CD1c-positive myeloid dendritic cell (primary cell): ENCODE measurements around the gene USP46.
A peak's percentile ranks its signal among the peaks of the same experiment; 100 is the strongest.

Experiments
- DNase-seq: peaks from one replicate; pipeline ENCODE4 v3.0.0-alpha.2; 2016; ENCODE audit errors: extremely low spot score

The USP46 gene

GRCh38 chr4:52659001-52659721 is at the start of gene USP46:
Gene USP46, minus strand, starts transcription at chr4:52659301. Its CDS starts 151 bp downstream, at chr4:52659150.
- peak; percentile 69 for DNase-seq

GRCh38 chr4:52704661-52705060 is 45.6 kb upstream of the USP46 start:
- no peak for DNase-seq

DNA sequence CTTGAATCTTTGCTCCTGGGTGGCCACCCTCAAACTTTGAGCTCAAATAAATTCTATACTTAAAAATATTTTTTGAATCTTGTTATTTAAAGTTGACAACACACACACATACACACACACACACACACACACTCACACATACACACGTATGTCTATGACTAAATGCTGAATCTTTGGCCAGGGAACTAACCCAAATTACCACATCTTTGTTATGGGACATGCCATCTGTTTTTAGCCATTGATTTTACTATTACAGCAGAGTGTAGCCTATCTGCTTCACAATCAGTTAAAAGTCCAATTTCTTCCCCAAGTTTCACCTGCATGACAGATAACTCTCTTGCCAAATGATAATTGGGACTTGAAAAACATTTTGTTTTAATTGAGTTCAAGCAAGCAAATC is 45.0 kb upstream of the USP46 start:
- DNase-seq = no peak

DNA sequence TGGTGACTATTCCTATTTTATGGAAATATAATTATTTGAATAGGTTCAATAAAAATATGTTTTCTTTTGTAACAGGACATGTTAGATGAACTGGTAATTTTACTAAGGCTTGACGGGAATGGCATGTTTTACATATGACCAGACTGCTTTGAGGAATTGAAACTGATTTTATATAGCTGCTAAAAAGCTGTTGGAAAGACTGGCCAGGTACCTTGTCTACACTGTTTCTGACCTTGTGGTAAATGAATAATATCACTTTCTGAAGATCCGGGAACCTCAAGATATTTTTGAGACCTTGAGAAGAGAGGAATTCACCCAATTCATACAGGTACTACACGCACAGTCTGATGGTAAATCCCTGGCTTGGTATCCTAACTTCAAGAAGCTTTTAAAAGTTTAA is 42.1 kb upstream of the USP46 start:
- DNase-seq = no peak

DNA sequence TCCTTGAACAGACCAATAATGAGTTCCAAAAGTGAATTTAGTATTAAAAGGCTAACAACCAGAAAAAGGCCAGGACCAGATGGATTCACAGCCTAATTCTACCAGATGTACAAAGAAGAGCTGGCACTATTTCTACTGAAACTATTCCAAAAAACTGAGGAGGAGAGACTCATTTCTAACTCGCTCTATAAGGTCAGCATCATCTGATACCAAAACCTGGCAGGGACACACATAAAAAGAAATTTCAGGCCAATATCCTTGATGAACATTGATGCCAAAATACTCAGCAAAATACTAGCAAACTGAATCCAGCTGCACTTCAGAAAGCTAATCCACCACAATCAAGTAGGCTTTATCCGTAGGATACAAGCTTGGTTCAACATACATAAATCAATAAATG is 35.8 kb upstream of the USP46 start:
- no peak for DNase-seq

DNA sequence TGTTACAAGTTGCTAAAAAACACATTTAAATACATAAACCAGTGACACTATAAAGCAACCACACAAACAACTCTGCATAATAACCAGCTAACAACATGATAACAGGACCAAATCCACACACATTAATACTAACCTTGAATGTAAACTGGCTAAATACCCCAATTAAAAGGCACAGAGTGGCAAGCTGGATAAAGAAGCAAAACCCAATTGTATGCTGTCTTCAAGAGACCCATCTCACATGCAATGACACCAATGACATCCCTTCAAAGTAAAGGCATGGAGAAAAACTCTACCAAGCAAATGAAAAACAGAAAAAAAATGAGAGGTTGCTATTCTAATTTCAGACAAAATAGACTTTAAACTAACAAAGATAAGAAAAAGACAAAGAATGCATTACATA is 34.4 kb upstream of the USP46 start:
- no peak for DNase-seq

DNA sequence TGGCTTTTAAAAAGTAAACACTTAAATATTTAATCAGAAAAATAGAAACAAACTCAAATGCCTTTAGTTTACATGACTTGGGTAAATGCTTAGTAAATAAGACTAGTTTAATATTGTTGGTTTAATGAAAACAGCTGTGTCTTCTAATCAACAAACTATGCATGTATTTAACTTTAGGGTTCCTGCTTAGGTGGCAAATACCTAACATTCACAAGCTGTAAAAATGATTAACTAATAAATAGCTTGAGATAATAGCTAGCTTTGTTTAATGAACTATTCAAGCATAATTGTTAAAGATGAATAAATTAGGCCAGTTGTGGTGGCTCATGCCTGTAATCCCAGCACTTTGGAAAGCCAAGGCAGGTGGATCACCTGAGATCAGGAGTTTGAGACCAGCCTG is 30.0 kb upstream of the USP46 start:
- DNase-seq = no peak

DNA sequence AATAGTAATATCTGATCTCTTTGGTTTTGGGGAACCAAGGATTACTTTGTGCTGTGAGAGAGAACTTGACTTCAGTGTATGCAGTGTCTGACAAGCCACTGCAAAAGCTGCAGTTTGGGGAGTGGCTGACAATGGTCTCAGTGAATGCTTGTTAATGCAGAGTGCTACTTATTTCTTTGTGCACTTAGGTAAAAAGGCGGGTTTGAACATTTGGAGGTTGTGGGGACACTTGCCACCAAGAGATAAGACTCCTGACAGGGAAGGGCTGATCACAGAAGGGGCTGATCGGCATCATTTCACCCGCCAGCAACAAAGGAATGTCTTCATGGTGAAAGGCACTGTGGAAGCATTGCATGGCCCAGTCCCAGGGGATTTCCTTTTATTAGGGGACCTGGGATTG is 28.6 kb upstream of the USP46 start:
- no peak for DNase-seq

DNA sequence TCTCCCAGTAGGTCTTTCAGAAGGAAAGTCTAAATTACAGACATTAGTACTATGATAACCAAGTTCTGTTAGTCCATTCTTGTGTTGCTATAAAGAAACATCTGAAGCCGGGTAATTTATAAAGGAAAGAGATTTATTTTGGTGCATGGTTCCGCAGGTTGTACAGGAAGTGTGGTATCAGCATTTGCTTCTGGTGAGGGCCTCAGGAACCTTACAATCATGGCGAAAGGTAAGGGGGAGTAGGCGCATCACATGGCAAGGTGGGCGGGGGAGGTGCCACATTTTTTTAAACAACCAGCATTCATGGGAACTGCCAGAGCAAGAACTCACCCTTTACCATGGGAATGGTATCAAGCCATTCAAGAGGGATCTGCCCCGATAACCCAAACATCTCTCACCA is 26.2 kb upstream of the USP46 start:
- no peak for DNase-seq

DNA sequence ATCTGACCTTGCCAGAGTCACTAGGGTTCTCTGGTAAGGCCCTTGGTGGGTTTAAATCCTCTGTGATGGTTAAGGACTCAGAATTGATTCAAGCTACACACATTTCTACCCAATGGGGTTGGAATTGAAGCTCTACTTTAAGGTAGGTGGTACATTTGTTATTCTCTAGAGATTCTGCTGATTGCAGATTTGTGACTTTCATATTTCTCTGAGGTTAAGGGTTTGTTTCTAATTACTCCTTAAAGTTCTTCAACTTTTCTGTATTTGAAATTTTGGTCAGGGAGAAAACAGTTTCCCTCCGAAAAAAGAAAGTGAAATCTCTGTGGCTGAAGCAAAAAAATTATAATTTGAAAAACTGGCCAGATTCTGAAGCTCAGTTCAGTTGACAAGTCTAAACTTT is 25.8 kb upstream of the USP46 start:
- DNase-seq = no peak

DNA sequence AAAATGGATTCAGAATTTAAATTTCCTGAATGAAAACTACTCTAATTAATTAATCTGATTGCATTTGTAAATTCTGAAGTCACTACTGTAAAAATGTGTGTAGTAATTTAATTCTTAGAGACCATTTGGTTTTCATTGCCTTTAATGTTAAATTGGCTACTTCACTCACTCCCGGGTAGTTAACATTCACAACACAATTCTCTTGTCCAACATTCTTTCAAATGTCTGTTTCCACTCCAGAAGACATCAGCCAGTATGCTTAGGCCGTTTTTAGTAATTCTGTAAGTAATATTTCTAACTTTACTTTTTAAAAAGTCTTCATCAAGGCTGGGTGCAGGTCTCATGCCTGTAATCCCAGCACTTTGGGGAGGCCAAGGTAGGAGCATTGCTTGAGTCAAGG is 21.3 kb upstream of the USP46 start:
- DNase-seq = no peak

GRCh38 chr4:52676536-52676935 is 17.4 kb upstream of the USP46 start:
- no peak for DNase-seq

- DNase-seq = no peak
Observed at GRCh38 chr4:52675111-52675510, 16.0 kb upstream of the USP46 start.

- DNase-seq = no peak
Observed at GRCh38 chr4:52670739-52671138, 11.6 kb upstream of the USP46 start.

DNA sequence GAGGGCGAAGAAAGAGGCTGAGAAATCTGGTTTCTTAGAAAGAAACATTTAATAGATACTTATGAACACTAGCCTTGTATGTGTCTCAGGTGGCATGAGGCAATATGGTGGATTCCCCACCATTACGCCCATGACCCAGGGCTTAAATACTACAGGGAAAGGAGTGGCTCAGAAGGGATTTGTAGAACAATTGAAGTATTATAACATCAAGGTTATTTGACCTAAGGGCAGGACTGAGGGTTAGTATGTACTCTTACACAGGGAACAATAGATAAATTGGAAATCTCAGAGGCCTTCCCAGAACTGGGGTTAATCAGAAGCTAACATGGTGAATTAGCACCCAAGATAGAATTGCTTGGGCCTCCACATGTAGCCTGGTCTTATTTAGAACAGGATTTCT is 11.0 kb upstream of the USP46 start:
- DNase-seq = no peak

GRCh38 chr4:52665592-52665991 is 6.5 kb upstream of the USP46 start:
- DNase-seq = no peak

DNA sequence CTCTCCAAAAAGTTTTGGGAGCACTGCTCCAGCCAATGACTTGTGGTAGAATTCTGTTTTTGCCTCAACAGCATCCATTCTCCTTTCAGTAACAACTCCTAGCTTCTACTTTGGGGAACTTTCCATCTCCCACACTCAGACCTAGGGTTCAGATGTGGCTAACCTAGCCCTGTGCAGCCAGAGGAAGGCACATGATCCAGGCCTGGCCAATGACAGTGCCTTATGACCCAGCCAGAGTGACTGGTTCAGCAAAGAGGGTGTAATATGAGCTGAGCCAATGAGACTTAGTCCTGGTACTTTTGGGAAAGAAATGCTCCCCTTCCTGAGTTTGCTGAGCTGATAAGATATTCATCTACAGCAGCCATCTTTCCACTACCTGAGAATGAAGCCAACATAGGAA is 5.4 kb upstream of the USP46 start:
- DNase-seq = no peak

DNA sequence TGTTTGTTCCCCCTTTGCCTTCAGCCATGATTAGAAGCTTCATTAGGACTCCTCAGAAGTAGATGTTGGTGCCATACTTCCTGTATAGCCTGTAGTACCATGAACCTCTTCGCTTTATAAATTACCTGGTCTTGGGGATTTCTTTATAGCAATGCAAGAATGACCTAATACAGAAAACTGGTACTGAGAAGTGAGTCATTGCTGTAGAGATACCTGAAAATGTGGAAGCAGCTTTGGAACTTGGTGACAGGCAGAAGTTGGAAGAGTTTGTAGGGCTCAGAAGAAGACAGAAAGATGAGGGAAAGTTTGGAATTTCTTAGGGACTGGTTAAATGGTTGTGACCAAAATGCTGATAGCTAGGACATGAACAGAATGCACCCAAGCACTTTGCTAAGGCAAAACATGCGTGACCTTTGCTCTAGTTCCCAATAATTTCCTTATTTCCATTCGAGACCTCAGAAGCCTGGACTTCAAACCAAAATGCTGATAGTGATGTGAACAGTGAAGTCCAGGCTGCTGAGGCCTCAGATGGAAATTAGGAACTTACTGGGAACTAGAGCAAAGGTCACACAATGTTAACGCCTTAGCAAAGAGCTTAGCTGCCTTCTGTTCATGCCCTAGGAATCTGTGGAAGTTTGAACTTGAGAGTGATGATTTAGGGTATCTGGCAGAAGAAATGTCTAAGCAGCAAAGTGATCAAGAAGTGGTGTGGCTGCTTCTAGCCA is 3.0 kb upstream of the USP46 start:
- no peak for DNase-seq

- no peak for DNase-seq
Observed at GRCh38 chr4:52660643-52661042, 1.5 kb upstream of the USP46 start.

- peak; percentile 24 for DNase-seq
Observed at GRCh38 chr4:52659722-52660261, 691 bp upstream of the USP46 start.

- no peak for DNase-seq
Observed at GRCh38 chr4:52658641-52659000, 480 bp downstream of the USP46 start.

DNA sequence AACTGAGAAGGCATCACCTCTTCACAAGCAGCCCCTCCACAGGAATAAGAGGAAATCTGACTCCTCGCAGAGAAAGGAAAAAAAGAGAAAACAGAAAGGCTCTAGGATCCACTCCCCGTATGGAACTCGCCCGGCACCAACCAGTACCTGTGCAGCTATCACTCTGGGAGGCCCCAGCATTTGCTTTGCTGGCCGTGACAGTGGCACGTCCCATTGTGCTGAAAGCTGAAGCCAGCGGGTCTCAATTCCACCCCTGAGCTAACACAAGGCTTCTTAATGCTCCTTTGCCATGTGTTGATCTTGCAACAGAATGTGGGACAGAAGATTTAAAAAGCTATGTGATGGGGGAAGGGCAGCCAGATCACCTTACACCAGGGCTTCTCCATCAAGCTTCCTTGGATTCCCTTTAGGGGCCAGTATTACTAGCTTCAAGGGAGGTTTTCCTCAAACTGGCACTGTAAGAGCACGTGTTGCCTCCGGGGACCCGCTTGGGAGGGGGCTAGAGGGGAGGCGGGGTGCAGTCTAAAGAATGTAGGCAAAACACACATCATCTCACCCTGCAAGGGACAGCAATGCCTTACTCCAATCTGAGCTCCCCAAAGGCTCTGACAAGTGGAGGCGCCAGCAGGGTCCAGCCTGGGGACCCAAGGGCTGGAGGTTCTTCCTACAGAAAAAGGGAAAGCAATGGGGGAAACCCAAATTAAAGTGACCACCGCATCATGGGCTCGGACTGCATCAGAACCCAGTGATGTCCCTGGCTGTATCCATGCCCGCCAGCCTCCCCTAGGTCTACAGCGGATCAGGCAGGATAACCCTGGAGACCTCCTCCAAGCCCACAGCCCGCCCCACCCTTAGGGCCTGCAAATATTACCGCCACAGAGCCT is 1.2 kb downstream of the USP46 start:
- no peak for DNase-seq

DNA sequence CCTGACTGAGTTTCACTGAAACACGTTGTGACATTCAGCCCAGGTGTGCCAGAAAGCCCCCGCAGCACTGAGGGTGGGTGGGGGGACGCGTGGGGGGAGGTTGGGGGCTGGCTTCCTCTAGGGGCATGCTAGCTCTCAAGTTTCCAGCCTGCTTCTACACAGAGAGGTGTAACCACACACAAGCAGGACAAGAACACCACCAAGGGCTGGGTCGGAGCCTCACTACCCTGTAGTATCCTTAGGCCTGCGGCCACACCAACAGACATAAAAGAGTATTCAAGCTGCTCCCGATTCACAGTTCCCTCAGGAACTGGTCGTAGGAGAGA is 1.8 kb downstream of the USP46 start:
- no peak for DNase-seq
